RWPE1 (cell line): Measurements from ENCODE around the gene SIAH1.

Experiments
- CTCF ChIA-PET: fragments of 350-600 bp; sonication (Branson Sonifier 250); formaldehyde crosslinking; extraction: SDS; loops from one replicate; lab custom pipeline; 2021; lab: Yijun Ruan, JAX
- POLR2A ChIA-PET: fragments of 400-600 bp; formaldehyde crosslinking; extraction: SDS; loops from one replicate; lab custom pipeline; 2020; ENCODE audit warnings: antibody characterized with exemption; ENCODE audit not compliant: low non-redundant PET; lab: Yijun Ruan, JAX
- DNase-seq: peaks from one replicate; pipeline ENCODE4 v3.0.0; 2012; ENCODE audit warnings: low spot score
- H3K27ac ChIP-seq: fragments of 450-650 bp; 2 replicates; pipeline ENCODE4 v1.5.1; 2017
- TF ChIP-seq, protein P1 (sequence below): fragments of 450-650 bp; conservative IDR thresholded peaks from 2 replicates; pipeline ENCODE4 v1.5.1; 2017; ENCODE audit warnings: low read depth, mild to moderate bottlenecking

SIAH1 gene

DNA sequence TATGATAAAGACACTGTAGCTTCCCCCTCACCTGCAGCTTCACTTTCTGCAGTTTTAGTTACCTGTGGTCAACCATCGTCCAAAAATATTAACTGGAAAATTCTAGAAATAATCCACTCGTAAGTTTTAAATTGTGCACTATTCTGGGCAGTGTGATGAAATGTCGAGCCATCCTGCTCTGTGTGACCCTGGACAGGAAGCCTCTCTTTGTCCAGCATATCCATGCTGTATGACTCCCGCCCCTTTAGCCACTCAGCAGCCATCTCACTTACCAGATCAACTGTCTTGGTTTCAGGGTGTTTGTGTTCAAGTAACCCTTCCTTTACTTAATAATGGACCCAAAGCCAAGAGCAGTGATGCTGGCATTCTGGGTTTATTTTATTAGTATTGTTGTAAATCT lies 56.1 kb downstream of the SIAH1 start:
- DNase-seq = no peak
- POLR2A ChIA-PET = no interaction called here
- CTCF ChIA-PET = no interaction called here
- TF ChIP-seq, protein P1, sequence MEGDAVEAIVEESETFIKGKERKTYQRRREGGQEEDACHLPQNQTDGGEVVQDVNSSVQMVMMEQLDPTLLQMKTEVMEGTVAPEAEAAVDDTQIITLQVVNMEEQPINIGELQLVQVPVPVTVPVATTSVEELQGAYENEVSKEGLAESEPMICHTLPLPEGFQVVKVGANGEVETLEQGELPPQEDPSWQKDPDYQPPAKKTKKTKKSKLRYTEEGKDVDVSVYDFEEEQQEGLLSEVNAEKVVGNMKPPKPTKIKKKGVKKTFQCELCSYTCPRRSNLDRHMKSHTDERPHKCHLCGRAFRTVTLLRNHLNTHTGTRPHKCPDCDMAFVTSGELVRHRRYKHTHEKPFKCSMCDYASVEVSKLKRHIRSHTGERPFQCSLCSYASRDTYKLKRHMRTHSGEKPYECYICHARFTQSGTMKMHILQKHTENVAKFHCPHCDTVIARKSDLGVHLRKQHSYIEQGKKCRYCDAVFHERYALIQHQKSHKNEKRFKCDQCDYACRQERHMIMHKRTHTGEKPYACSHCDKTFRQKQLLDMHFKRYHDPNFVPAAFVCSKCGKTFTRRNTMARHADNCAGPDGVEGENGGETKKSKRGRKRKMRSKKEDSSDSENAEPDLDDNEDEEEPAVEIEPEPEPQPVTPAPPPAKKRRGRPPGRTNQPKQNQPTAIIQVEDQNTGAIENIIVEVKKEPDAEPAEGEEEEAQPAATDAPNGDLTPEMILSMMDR = no peak
- H3K27ac ChIP-seq = no peak overlapping the region

DNA sequence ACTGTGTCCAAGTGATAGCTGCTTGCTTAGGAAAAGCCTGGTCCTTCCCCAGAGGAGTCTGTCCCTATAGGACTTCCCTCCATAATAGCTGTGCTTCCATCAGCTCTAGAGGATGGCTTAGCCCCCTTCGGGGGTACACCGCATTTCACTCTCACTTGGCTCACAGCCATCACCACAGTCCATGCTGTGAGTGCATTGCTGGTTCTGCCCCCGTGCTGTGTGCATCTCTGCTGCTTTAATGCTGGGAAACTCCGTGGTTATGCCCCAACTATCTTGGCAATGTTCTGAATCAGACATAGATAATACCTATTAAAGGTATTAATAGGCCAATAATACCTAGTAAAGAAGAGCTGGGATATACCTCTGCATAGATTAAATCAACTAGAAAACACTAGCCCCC lies 58.3 kb downstream of the SIAH1 start:
- DNase-seq = no peak
- CTCF ChIA-PET = interaction anchor here (0.6 kb wide), 1 partner anchor 597 kb away, joined by 6 read pairs; no protein-coding TSS in a partner anchor
- no peak overlapping the region for H3K27ac ChIP-seq
- POLR2A ChIA-PET = no interaction called here
- TF ChIP-seq, protein P1 = no peak

DNA sequence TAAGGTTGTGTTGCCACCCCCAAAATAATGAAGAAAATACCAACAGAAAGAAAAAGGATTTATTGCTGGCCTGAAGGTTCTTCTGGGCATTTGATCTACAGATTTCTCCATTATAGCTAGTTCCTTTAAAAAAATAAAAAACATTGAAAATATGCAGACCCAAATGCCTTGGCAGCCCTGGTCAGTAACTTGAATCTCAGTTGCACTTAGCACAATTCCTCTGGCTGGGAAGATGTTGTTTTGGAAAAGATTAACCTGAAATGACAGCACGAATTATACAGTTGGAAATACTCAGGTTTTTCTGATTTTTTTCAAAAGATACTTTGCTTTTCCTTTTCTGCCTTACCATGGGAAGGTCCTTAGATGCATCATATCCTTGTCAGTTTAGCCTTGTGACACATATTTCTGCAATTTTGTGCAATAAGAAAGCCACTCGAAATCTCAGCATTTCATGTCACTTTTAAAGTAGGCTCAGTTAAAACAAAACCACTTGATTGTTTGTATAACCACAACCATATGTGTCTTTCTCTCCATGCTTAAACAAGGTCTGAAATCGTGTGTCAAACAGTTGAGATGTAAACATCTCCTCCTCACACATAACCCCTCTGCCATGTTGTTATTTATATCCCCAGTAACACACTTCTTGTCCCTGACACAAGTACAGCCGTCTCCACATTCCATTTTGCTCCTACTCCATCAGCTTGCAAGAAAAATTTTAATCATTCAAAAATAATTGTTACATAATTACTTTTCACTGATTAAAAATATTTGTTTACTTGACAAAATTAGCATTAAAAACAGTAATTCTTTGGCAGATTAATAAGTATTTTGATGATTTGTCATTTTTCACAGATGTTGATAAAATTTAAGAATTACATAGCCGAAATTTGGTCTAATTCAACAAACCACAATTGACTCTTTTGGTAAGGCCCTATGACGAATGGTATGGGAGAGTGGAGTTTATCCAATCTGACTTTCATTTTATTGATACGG lies 61.1 kb downstream of the SIAH1 start:
- DNase-seq = no peak
- ChIA-PET POLR2A (no interaction called here), CTCF (interaction anchor here (0.6 kb wide), 1 partner anchor 255 kb away, joined by 4 read pairs; no protein-coding TSS in a partner anchor)
- TF ChIP-seq, protein P1 = no peak
- no peak overlapping the region for H3K27ac ChIP-seq

DNA sequence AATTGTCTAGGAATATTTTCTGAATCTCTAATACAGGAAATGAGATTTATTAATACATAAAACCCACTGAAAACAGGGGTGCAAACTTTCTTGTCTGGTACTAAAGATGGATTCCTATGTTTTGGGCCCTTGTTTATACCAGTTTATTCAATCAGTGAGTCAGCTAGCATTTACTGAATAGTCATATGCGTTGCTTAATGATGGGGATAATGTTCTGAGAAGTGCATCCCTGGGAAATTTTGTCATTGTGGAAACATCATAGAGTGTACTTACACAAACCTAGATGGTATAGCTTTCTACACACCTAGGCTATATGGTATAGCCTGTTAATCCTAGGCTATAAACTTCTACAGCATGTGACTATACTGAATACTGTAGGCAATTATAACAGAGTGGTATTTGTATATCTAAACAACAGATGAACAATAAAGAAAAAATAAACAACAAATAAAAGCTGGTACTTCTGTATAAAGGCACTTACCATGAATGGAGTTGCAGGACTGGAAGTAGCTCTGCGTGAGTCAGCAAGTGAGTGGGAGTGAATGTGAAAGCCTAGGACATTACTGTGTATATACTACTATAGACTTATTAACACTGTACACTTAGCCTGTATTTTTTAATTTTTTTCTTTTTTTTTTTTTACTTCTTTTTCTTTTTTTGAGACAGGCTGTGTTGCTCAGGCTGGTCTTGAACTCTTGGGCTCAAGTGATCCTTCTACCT lies 63.7 kb downstream of the SIAH1 start:
- ChIA-PET POLR2A (interaction anchor here (0.6 kb wide), 1 partner anchor 13 kb away, joined by 3 read pairs; no protein-coding TSS in a partner anchor), CTCF (interaction anchor here (0.6 kb wide), 1 partner anchor 43 kb away, joined by 3 read pairs; no protein-coding TSS in a partner anchor)
- TF ChIP-seq, protein P1 = no peak
- no peak overlapping the region for H3K27ac ChIP-seq
- no peak for DNase-seq

DNA sequence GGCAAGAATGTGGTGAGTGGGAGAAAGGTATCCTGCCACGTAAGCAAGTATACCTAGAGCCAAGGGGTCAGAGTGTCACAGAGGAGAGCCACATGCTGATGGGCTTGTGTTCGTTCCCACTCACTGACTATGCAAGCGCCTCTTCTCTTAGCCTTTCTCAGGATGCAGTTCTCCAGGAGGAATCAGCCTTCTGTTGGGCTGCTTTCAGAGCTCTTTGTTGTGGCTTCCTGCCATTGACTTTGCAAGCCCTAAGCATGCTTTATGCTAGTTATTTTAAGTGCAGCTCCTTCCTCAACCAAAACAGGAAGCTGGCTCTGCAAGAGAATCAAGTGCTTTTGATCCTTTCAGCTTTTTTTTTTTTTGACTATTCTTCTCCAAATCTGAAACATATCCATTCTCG lies 66.6 kb downstream of the SIAH1 start:
- no peak for DNase-seq
- no peak overlapping the region for H3K27ac ChIP-seq
- ChIA-PET CTCF (interaction anchor here (0.6 kb wide), 1 partner anchor 135 kb away, joined by 7 read pairs; no protein-coding TSS in a partner anchor), POLR2A (no interaction called here)
- TF ChIP-seq, protein P1 = no peak

DNA sequence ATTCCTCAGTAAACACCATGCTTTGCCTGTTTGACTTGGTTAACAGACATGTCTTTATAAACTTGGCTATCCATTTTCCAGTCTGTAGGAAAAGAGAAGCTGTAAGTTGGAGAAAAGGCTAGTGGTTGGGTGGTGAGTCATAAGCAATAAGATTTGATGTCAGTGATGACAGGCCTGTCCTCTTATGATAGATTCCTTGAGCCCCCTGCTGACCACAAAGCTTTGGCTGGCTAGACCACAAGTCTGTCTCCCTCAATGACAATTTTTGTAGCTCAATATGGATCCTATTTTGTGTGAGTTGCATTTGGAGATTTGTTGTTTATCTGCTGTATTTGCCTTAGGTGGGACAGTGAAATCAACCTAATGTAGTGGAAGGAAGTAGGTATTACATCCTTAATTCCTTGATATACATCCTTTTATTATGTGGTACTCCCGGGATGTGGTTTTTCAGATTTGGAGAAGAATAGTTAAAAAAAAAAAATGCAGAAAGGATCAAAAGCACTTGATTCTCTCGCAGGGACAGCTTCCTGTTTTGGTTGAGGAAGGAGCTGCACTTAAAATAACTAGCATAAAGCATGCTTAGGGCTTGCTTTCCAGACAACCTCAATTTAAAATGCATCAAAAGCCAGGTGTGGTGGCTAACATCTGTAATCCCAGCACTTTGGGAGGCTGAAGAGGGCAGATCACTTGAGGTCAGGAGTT lies 67.4 kb downstream of the SIAH1 start:
- POLR2A ChIA-PET = no interaction called here
- TF ChIP-seq, protein P1 = no peak
- H3K27ac ChIP-seq = no peak overlapping the region
- DNase-seq = peak; percentile 13
- CTCF ChIA-PET = interaction anchor here (0.6 kb wide), 2 partner anchors 136 to 312 kb away, joined by 3 to 7 read pairs; no protein-coding TSS in a partner anchor
